Neuron (in vitro differentiated cells): ENCODE measurements around the gene AKAP9.
"Not testable (repeated sequence)": the region's sequence is repeated elsewhere in the genome, so short reads cannot be mapped to it uniquely, and the experiment has no call there.

Experiments
- H2AFZ ChIP-seq: one replicate; pipeline ENCODE4 v1.6.1; 2013; ENCODE audit warnings: low read depth, mild to moderate bottlenecking, inconsistent platforms, low read length, moderate library complexity
- H3K27me3 ChIP-seq: one replicate; pipeline ENCODE4 v1.6.1; 2013; ENCODE audit warnings: low read length; ENCODE audit not compliant: insufficient read depth
- H3K36me3 ChIP-seq: one replicate; pipeline ENCODE4 v1.6.1; 2013; ENCODE audit warnings: low read length; ENCODE audit not compliant: insufficient read depth
- H3K4me1 ChIP-seq: one replicate; pipeline ENCODE4 v1.6.1; 2013; ENCODE audit warnings: low read length; ENCODE audit not compliant: insufficient read depth
- H3K4me3 ChIP-seq: 2 replicates; pipeline ENCODE4 v1.5.1; 2013; ENCODE audit warnings: mild to moderate bottlenecking, low read length, moderate library complexity
- H3K9me3 ChIP-seq: one replicate; pipeline ENCODE4 v1.6.1; 2013; ENCODE audit warnings: low read length

AKAP9 gene

DNA sequence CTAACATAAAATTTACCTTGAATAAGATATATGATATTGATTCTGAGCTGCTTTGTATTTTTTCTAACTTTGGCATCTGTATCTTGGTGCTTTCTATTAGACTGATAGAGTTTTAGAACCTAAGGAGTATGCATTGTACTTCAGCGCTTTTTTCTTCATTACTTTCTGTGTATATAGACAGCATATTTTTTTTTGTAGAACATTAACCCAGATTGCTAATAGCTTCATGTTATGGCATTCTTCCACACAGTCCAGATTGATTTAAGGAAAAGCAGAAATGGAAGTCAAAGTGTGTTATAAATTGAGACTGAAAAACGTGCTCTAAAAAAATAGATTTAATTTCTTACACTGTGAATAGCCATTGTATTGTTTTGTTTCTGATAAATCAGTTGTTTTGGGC, 15.8 kb downstream of the AKAP9 start:
- H3K4me1 ChIP-seq, H3K27me3 ChIP-seq, H3K36me3 ChIP-seq, H3K4me3 ChIP-seq, H3K9me3 ChIP-seq, H2AFZ ChIP-seq: not testable (repeated sequence)

DNA sequence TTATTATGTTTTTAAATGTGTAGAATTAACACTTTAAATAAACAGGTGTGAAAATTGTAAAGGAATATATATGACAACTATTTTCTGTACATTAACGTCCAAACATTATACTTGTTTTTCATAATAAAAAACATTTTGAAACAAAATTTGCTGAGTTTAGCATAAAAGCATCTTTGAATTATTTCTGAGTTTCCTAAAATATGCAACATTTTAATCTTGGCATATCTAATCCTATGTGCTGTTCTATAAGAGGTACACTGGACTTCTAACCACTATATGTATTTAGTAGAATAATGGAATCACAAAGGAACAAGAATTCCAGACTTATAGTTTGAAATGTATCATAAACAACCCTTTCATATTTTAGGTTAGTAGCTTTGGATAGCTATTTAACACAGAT, 16.6 kb downstream of the AKAP9 start:
- H3K36me3 ChIP-seq, result peaks cover 3% of the 10 kb centered on the region
- H3K9me3 ChIP-seq, result no peaks in the 10 kb centered on the region
- no peak overlapping the region for H2AFZ ChIP-seq
- no peaks in the 10 kb centered on the region for H3K4me1 ChIP-seq
- no peak overlapping the region for H3K4me3 ChIP-seq
- no peaks in the 10 kb centered on the region for H3K27me3 ChIP-seq

GRCh38 chr7:91957823-91958222, 17.2 kb downstream of the AKAP9 start:
- no peak overlapping the region for H2AFZ ChIP-seq
- H3K4me3 ChIP-seq, result no peak overlapping the region
- H3K4me1 ChIP-seq, result no peaks in the 10 kb centered on the region
- no peaks in the 10 kb centered on the region for H3K9me3 ChIP-seq
- H3K27me3 ChIP-seq, result no peaks in the 10 kb centered on the region
- H3K36me3 ChIP-seq, result peaks cover 3% of the 10 kb centered on the region

- H3K4me3 ChIP-seq, result no peak overlapping the region
- H3K27me3 ChIP-seq, result no peaks in the 10 kb centered on the region
- H3K9me3 ChIP-seq, result no peaks in the 10 kb centered on the region
- H3K4me1 ChIP-seq, result no peaks in the 10 kb centered on the region
- H2AFZ ChIP-seq, result no peak overlapping the region
- H3K36me3 ChIP-seq, result peaks cover 3% of the 10 kb centered on the region
These were observed 18.4 kb downstream of the AKAP9 start for GRCh38 chr7:91959023-91959422.

DNA sequence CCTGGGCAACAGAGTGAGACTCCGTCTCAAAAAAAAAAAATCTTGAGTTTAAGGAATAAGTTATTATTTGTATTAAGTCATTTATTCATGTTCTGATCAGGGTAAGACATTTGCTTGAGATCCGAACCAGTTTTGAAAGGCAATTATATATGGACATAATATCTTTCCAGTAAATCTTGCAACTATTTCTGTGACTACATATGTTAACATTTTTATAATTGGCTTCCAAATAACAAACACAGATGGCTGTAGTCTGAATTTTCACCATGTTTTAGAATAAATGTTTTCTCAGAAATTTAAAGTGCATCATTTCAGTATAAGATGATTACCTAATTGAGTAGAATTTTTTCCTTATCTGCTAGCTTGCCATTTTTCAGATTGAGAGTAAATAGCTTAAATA, 21.2 kb downstream of the AKAP9 start:
- Histone ChIP-seq H3K27me3 (no peaks in the 10 kb centered on the region), H3K9me3 (peaks cover 6% of the 10 kb centered on the region), H3K36me3 (no peaks in the 10 kb centered on the region), H3K4me3 (no peak overlapping the region), H2AFZ (no peak overlapping the region), H3K4me1 (no peaks in the 10 kb centered on the region)

DNA sequence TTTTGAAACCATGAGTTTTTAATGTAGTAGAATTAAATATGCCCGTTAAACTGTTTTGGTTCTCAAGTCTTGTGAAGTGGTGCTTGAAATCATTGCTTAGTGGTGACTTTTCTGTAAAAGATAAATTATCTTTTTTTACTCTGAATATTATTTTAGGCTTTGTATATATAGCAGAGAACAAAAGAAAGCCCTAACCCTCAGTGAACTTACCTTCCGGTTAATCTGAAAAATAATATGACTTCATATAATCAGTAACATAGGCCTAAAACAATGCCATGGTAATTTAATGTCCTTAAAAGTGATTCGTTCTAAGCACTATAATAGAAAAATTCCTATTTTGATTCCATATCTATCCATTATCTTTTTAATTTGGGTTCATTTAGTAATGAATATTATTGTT, 21.8 kb downstream of the AKAP9 start:
- Histone ChIP-seq H3K4me1 (no peaks in the 10 kb centered on the region), H3K27me3 (no peaks in the 10 kb centered on the region), H3K4me3 (no peak overlapping the region), H3K9me3 (peaks cover 8% of the 10 kb centered on the region), H2AFZ (no peak overlapping the region), H3K36me3 (no peaks in the 10 kb centered on the region)

DNA sequence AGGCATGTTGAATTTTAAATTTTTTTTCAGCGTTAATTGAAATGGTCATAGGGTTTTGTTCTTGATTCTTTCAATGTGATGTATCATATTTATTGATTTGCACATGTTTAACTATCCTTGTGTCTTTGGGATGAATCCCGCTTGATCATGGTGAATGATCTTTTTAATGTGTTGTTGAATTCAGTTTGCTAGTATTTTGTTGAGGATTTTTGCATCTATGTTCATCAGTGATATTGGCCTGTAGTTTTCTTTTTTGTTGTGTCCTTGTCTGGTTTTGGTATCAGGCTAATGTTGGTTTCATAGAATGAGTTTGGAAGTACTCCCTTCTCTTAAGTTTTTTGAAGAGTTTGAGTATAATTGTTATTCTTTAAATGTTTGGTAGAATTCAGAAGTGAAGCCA, 26.9 kb downstream of the AKAP9 start:
- not testable (repeated sequence) for H3K27me3 ChIP-seq

DNA sequence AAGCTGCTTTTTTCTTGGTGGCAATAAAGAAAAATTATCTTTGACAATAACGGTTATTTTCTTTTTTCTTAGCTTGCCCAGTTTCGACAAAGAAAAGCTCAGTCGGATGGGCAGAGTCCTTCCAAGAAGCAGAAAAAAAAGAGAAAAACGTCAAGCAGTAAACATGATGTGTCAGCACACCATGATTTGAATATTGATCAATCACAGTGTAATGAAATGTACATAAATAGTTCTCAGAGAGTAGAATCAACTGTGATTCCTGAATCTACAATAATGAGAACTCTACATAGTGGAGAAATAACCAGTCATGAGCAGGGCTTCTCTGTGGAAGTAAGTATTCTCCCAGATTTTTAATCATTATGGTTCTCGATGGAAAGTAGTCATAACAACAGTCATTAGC, 33.0 kb downstream of the AKAP9 start:
- Histone ChIP-seq H3K27me3 (no peaks in the 10 kb centered on the region), H3K4me3 (no peak overlapping the region), H3K36me3 (peaks cover 14% of the 10 kb centered on the region), H3K4me1 (no peaks in the 10 kb centered on the region), H2AFZ (no peak overlapping the region), H3K9me3 (peaks cover 3% of the 10 kb centered on the region)

More for the DNA sequence above, 26.9 kb downstream of the AKAP9 start:
- H3K9me3 ChIP-seq, result peaks cover 13% of the 10 kb centered on the region
- H2AFZ ChIP-seq, H3K4me1 ChIP-seq, H3K36me3 ChIP-seq, H3K4me3 ChIP-seq: not testable (repeated sequence)

- Histone ChIP-seq H3K4me1 (no peaks in the 10 kb centered on the region), H3K4me3 (no peak overlapping the region), H2AFZ (no peak overlapping the region), H3K9me3 (peaks cover 3% of the 10 kb centered on the region), H3K27me3 (no peaks in the 10 kb centered on the region), H3K36me3 (peaks cover 17% of the 10 kb centered on the region)
These were observed 33.4 kb downstream of the AKAP9 start for GRCh38 chr7:91974066-91974465.

DNA sequence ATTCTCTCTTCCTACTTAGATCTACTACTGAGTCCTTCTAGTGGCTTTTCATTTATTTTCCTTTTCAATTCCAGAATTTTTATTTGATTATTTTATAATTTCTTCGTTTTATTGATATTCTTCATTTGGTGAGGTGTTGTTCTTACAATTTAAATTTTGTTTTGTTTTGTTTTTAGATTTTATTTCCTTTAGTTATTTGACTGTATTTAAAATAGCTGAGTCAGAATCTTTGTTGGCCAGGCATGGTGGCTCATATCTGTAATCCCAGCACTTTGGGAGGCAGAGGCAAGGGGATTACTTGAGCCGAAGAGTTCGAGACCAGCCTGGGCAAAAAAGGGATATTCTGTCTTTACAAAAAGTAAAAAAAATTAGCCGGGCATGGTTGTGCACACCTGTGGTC, 36.1 kb downstream of the AKAP9 start:
- Histone ChIP-seq H3K27me3 (no peaks in the 10 kb centered on the region), H2AFZ (no peak overlapping the region), H3K4me1 (no peaks in the 10 kb centered on the region), H3K4me3 (no peak overlapping the region), H3K9me3 (peaks cover 6% of the 10 kb centered on the region), H3K36me3 (peaks cover 29% of the 10 kb centered on the region)

DNA sequence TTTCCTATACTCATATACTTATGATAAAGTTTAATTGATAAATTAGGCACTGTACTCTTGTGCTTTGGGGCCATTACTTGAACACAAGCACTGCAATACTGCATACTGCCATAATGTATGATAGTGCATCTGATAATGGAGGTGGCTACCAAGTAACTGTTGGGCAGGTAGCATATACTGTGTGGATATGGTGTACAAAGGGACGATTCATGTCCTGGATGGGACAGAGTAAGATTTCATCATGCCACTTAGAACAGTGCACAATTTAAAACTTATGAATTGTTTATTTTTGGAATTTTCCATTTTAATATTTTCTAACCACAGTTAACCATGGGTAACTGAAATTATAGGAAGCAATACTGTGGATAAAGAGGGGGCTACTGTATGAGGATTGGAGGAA, 38.9 kb downstream of the AKAP9 start:
- H3K36me3 ChIP-seq, result peaks cover 27% of the 10 kb centered on the region

GRCh38 chr7:91982352-91982751, 41.7 kb downstream of the AKAP9 start:
- not testable (repeated sequence) for H2AFZ ChIP-seq

More for the DNA sequence above, 38.9 kb downstream of the AKAP9 start:
- H2AFZ ChIP-seq, result no peak overlapping the region
- no peak overlapping the region for H3K4me3 ChIP-seq
- no peaks in the 10 kb centered on the region for H3K27me3 ChIP-seq
- no peaks in the 10 kb centered on the region for H3K4me1 ChIP-seq
- peaks cover 4% of the 10 kb centered on the region for H3K9me3 ChIP-seq

DNA sequence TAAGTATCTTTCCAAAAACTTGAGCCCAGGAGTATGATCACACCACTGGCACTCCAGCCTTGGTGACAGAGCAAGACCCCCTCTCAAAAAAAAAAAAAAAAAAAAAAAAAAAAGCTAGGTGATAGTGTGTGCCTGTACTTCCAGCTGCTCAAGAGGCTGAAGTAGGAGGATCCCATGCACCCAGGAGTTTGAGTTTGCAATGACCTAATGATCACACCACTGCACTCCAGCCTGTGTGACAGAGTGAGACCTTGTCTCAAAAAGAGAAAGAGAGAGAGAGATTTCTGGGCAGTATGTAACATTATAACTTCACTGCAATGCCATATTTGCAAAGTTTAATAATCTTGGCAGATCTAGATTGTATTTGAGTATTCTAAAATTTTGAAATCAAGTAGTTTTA, 47.6 kb downstream of the AKAP9 start:
- Histone ChIP-seq H3K9me3 (no peaks in the 10 kb centered on the region), H2AFZ (no peak overlapping the region), H3K27me3 (no peaks in the 10 kb centered on the region), H3K4me3 (no peak overlapping the region), H3K36me3 (peaks cover 7% of the 10 kb centered on the region), H3K4me1 (no peaks in the 10 kb centered on the region)

More at GRCh38 chr7:91982352-91982751, 41.7 kb downstream of the AKAP9 start:
- H3K36me3 ChIP-seq, result peaks cover 19% of the 10 kb centered on the region
- not testable (repeated sequence) for H3K4me3 ChIP-seq, H3K4me1 ChIP-seq, H3K9me3 ChIP-seq, H3K27me3 ChIP-seq

DNA sequence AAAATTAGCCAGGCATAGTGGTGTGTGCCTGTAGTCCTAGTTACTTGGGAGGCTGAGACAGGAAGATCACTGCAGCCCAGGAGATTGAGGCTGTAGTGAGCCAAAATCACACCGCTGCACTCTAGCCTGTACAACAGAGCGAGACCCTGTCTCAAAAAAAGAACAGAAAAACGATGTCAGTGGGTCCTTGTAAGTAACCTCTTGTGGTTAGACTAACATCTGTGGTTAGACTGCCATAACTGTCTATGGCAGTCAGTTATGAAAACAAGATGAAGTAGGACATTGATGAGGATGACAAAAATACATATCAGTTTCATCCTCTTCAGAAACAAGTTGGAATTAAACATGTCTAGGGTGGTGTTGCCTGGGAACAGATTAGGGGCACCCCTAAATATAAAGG, 53.3 kb downstream of the AKAP9 start:
- Histone ChIP-seq H3K27me3 (no peaks in the 10 kb centered on the region), H2AFZ (no peak overlapping the region), H3K4me1 (no peaks in the 10 kb centered on the region), H3K4me3 (no peak overlapping the region), H3K9me3 (peaks cover 2% of the 10 kb centered on the region), H3K36me3 (peaks cover 57% of the 10 kb centered on the region)
